GM18519 (cell line): ENCODE measurements around the gene LIPM.
"Not testable (repeated sequence)": the region's sequence is repeated elsewhere in the genome, so short reads cannot be mapped to it uniquely, and the experiment has no call there.

ENCODE experiments used
- ATAC-seq: cut with Tn5 transposase; IDR thresholded peaks from one replicate; pipeline ENCODE4 v1.9.1; 2021; ENCODE audit warnings: mild to moderate bottlenecking, moderate library complexity; ENCODE audit not compliant: unreplicated experiment, low FRiP score

Gene LIPM

GRCh38 chr10:88835910-88836221 lies 33.3 kb downstream of the LIPM start:
- no peak for ATAC-seq

GRCh38 chr10:88837632-88838031 lies 35.1 kb downstream of the LIPM start:
- ATAC-seq, result not testable (repeated sequence)

GRCh38 chr10:88838766-88839350 lies 36.3 kb downstream of the LIPM start:
- ATAC-seq, result no peak

DNA sequence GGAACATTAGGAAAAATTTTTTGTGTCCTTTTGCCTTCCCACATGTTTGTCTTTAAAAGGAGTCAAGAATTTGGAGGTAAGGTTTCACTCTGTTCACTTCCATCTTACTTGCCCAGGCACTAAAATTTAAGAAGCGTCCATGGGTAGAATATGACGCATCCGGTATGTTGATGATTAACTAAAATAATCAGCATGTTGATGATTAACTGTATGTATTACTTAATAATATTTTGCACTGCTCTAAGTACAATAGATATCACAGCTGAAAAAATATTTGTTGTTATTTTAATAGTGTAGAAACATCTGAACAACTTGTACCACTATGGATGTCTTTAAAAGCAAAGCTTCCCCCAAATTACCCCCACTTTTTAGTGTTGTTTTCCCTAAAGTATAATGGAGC lies 37.6 kb downstream of the LIPM start:
- no peak for ATAC-seq

DNA sequence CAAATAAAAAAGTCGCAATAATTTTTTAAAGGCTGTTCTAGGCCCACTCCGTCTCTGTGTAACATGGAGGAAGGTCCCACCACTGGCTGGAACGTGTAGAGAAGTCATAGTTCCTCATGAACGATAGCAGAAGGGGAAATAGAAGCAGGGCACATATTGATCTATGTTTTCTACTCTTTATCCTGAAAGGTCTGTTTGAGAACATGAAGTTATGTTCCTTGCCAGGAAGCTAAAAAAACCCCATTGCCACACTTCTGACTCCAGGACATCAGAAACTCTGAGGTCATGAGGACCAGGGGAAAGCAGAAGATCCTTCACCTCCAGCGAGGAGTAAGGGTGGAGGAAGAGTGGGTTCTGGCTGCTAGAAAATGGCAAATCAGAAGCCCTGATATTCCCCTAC lies 38.4 kb downstream of the LIPM start:
- no peak for ATAC-seq

DNA sequence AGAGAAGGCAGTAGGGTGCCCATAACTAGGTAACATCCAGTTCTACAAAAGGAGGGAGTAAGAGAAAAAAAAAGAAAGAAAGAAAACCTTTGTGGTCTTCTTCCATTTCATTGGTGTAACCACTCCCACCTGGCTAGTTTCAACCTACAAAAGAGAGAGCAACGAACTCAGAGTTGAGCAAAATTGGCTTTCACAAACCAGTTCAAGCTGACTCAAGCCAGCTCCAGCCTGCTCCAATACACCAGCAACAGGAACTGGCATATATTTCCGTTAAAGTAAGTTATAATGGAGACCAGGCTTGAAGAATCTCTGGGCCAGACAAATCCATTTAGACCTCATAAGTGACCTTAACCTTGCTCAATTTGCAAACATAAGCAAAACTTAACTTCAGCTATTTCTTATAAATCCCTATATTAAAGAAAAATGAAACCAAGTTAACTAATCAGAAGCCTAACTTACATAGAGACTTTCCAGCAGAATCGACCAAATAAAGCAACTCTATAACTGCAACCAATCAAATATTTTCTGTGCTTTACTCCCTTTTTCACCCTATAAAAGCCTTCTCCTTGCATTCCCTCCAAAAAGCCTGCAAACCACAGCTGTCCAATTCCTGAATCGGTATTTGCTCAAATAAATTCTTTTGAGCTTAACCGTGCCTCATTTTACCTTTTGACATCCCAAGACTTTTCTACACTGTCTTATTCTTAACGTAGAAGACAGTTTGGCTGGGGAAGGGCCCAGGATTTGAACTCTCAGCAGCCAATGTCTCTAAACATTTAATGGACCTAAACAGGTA lies 39.0 kb downstream of the LIPM start:
- ATAC-seq, result no peak

GRCh38 chr10:88843171-88843570 lies 40.6 kb downstream of the LIPM start:
- no peak for ATAC-seq

DNA sequence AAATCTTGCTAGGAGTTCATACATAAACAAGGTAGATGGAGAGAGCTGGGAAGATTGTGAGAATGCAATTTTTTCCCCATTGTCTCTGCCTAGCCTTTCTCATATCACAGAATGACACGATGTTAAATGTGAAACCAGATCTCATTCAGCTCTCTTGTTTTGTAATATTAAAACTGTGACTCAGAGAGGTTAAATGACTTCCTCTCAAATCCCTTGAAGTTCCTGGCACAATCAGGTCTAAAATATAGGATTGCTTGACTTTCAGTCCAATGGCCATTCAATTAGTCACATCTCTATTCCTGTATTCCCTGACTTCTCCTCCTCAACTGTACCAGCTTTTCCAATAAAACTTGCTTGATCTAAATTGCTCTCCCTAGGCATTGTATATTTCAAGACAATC lies 46.0 kb downstream of the LIPM start:
- no peak for ATAC-seq

DNA sequence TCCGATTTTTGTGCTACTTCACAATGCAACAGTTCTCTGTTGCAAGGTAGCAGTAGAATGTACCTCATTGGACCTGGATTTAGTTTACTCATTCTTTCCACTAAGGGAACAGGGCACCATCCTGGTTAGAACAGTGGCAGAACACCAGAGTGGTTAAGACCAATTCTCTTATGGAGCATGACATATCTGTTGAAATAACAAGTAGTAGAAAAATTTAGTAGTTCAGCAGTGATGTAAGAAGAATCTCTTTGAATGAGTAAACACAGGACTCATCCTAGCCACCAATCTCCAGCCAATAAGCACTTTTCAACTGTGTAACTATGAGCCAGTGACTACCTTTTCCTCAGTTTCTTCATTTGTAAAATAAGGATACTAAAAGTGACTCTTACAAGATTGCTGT lies 46.7 kb downstream of the LIPM start:
- ATAC-seq, result no peak

DNA sequence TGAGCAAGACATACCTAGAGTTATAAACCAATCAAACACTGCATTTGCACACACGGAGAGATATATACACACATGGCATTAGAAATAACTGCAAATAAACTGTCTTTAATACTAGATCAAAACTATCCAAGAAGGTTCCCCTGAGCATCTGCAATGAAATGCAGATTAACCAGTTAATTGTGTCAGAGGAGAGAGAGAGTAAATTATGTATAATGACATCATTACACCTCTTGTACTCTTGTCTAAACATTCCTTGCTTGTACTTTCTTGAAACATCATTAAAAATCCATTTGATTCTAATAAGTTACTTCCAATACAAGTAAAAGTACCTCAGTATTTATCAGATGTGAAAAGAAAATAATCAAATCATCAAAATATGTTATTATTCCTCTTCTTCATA lies 48.2 kb downstream of the LIPM start:
- no peak for ATAC-seq

DNA sequence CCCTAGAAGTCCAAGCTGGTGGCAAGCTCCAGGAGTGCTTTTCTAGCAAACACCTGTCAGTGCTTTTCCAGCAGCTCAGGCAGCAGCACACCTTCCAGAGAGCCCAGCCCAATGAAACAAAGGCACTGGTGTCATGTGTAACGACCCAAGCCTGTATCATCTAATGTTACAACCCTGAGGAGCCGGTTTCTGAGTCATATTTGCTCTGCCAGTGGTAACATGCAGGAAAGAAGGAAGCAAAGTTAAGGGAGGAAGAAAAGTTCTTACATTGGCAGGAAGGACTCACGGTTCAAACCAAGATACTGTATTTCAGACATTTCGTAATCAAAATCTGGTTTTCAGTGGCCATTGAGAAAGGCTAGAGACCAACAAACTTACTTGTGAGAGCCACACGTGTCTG lies 49.2 kb downstream of the LIPM start, which contains the start of gene ANKRD22:
Gene ANKRD22, minus strand, starts transcription at position 139 of the 400 bp plus-strand sequence. CDS start 237 bp downstream, outside the sequence.
- ATAC-seq, result no peak

- ATAC-seq, result no peak
Observed at GRCh38 chr10:88852327-88852726, 49.8 kb downstream of the LIPM start.

- ATAC-seq, result no peak
Observed at GRCh38 chr10:88853155-88853881, 50.8 kb downstream of the LIPM start.

- ATAC-seq, result no peak
Observed at GRCh38 chr10:88854684-88855083, 52.2 kb downstream of the LIPM start.

GRCh38 chr10:88857831-88858230 lies 55.3 kb downstream of the LIPM start:
- no peak for ATAC-seq

GRCh38 chr10:88858491-88858890 lies 56.0 kb downstream of the LIPM start:
- ATAC-seq, result no peak

- ATAC-seq, result no peak
Observed at GRCh38 chr10:88861036-88861435, 58.5 kb downstream of the LIPM start.

DNA sequence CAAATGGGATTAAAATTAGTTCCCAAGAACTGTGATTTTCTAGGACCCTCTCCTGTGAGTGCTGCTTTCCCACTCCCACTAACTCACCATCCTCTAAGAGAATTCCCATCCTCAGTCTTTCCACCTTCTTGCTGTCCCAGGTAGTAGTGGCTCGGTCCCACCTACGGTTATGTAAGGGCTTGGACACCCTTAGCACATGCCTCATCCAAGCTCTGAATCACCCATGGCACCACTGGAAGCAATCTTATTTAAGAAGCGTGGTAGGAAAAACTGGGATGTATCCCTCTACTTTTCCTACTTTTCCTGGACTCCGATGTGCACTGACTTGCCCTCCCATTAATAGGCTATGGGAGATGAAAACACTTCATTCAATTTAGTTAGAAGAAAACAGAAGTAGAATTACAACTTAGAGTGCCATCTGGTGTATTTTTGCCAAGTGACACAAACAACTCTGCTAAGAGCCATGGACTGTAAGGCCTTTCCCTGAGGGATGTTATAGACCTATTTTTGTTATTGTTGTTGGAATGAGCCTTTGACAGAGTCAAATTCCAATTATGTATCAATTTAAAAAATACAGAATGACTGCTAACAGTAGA lies 62.8 kb downstream of the LIPM start:
- no peak for ATAC-seq

GRCh38 chr10:88866454-88866853 lies 63.9 kb downstream of the LIPM start:
- no peak for ATAC-seq

GRCh38 chr10:88870089-88870488 lies 67.6 kb downstream of the LIPM start:
- no peak for ATAC-seq
